Spleen (tissue), 11 donors: ENCODE measurements around the gene BNC2. TPM values are rescaled to one million over a fixed set of nuclear protein-coding genes. Genes with fewer than 3 reads are reported as not detected.

Experiments used
- DNase-seq: peaks from one replicate; pipeline ENCODE4 v3.0.0-alpha.2; 2020
- H3K27ac ChIP-seq, 8 donors: fragments of 200-600 bp; sonication (generic) in 7 of 8; 1 replicate in 4 of 8; 2 replicates in 4 of 8; pipeline versions ENCODE4 v1.5.0 to v1.8.0; 2016 to 2021; ENCODE audit warnings: inconsistent platforms in 4 of 8, mild to moderate bottlenecking in 4 of 8, moderate library complexity in 1 of 8
- H3K27me3 ChIP-seq, 7 donors: fragments of 200-600 bp; sonication (generic) in 6 of 7; replicated peaks in 1 of 7; 1 replicate in 4 of 7; 2 replicates in 3 of 7; pipeline versions ENCODE4 v1.5.0 to v1.8.0; 2016 to 2021; ENCODE audit warnings: inconsistent platforms in 3 of 7, mild to moderate bottlenecking in 1 of 7
- H3K36me3 ChIP-seq, 6 donors: fragments of 200-600 bp; sonication (generic) in 5 of 6; 1 replicate in 4 of 6; 2 replicates in 2 of 6; pipeline versions ENCODE4 v1.5.0 to v1.8.0; 2016 to 2021; ENCODE audit warnings: inconsistent platforms in 2 of 6
- H3K4me1 ChIP-seq, 6 donors: fragments of 200-600 bp; sonication (generic) in 5 of 6; 1 replicate in 3 of 6; 2 replicates in 3 of 6; pipeline versions ENCODE4 v1.5.0 to v1.8.0; 2016 to 2021; ENCODE audit warnings: inconsistent platforms in 3 of 6
- H3K4me3 ChIP-seq, 8 donors: fragments of 200-600 bp; sonication (generic) in 7 of 8; 1 replicate in 4 of 8; 2 replicates in 4 of 8; pipeline versions ENCODE4 v1.5.0 to v1.8.0; 2016 to 2021; ENCODE audit warnings: inconsistent platforms in 4 of 8, mild to moderate bottlenecking in 4 of 8, moderate library complexity in 2 of 8
- H3K9me3 ChIP-seq, 8 donors: fragments of 200-600 bp; sonication (generic) in 7 of 8; 1 replicate in 4 of 8; 2 replicates in 4 of 8; pipeline versions ENCODE4 v1.5.0 to v1.8.0; 2016 to 2021; ENCODE audit warnings: inconsistent platforms in 4 of 8
- POLR2A ChIP-seq, 3 donors: fragments of 450-650 bp; IDR thresholded peaks; one replicate each; pipeline ENCODE4 v1.5.1; 2017; ENCODE audit warnings: antibody characterized with exemption in 3 of 3, mild to moderate bottlenecking in 1 of 3
- POLR2AphosphoS5 ChIP-seq, 3 donors: sonication (generic); formaldehyde crosslinking; IDR thresholded peaks; one replicate each; pipeline ENCODE4 v1.5.1; 2017; ENCODE audit warnings: antibody characterized with exemption in 3 of 3
- WGBS, 5 donors: extraction: QIAGEN DNeasy Blood & Tissue Kit in 3 of 5; methylation state at CpG; one replicate each; pipeline versions ENCODE4 v1.1.5 to v1.1.7; 2013 to 2018; 5-methylcytosine and 5-hydroxymethylcytosine counted together
- intact Hi-C: fragments of 100-400 bp; cut with DNase I; formaldehyde crosslinking; loops from one replicate; pipeline ENCODE4 v1.15.0; 2023; ENCODE audit warnings: low total_unique reads
- polyA plus RNA-seq, 3 donors: library from polyadenylated mRNA; stranded (reverse); fragments of 200-250 nt; gene quantifications; one replicate each; pipeline ENCODE4 v1.2.1, GENCODE V29; 2013
- total RNA-seq, 7 donors: library from RNA; depleted of rRNA in 3 of 7; stranded (reverse); fragments of >200 nt in 3 of 7; fragmentation: NEBNext Ultra II Directional in 4 of 7; extraction: Animal tissue kit (Norgen Biotek cat#: 25700) in 4 of 7; gene quantifications; one replicate each; pipeline versions ENCODE4 v1.1.0 to v1.2.1, GENCODE V29; 2016 to 2021
- TF ChIP-seq, protein P1 (sequence below), 11 experiments: fragments of 200-600 bp in 7 of 11; fragments of 450-650 bp in 4 of 11; sonication (generic) in 4 of 11; IDR thresholded peaks in 8 of 11; conservative IDR thresholded peaks in 3 of 11; 1 replicate in 7 of 11; 2 replicates in 4 of 11; pipeline versions ENCODE4 v1.4.0 to v1.8.0; 2016 to 2021; ENCODE audit warnings: antibody characterized with exemption in 11 of 11, inconsistent platforms in 4 of 11, mild to moderate bottlenecking in 1 of 11
- donor health status: healthy with polysubstance abuse.
- donor health status: DM: no; HTN: no; CAD: no; lungs with moderate emphysema.
- donor health status: DM: no; HTN: no; CAD: no.
- donor health status: Bipolar disorder and iron deficiency.
- donor health status: healthy.
- donor health status: DM: no; HTN: no; CAD: no.
- donor health status: DM: yes; HTN: yes; CAD: no.

The BNC2 gene
- total and polyA plus RNA-seq, 10 donors = 0.07 to 4.3 (median 1.3) TPM

DNA sequence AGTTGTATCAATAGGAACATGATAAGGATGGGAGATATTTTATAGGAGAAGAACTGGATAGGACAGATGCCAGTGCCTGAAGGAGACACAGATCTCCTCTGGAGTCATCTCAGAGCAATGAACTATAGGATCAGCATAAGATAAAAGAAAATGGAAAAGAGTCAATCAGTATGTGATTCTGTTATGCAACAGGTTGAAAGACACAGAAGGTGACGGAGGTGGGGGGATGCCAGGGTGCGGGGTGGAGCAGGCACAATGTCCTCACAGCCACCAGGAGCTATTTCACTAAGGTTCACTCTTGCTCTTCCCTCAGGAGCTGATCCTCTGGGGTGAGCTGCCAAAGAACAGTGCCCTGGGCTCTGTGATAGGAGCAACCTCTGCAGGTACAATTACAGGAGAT is 179.8 kb downstream of the BNC2 start:
- DNase-seq = no peak
- TF ChIP-seq, protein P1, sequence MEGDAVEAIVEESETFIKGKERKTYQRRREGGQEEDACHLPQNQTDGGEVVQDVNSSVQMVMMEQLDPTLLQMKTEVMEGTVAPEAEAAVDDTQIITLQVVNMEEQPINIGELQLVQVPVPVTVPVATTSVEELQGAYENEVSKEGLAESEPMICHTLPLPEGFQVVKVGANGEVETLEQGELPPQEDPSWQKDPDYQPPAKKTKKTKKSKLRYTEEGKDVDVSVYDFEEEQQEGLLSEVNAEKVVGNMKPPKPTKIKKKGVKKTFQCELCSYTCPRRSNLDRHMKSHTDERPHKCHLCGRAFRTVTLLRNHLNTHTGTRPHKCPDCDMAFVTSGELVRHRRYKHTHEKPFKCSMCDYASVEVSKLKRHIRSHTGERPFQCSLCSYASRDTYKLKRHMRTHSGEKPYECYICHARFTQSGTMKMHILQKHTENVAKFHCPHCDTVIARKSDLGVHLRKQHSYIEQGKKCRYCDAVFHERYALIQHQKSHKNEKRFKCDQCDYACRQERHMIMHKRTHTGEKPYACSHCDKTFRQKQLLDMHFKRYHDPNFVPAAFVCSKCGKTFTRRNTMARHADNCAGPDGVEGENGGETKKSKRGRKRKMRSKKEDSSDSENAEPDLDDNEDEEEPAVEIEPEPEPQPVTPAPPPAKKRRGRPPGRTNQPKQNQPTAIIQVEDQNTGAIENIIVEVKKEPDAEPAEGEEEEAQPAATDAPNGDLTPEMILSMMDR (IDR thresholded peaks at IDR 0.05 in 8 of 11, conservative IDR thresholded peaks at IDR 0.05 in 3 of 11) = no peak
- TF ChIP-seq POLR2A (IDR thresholded peaks at IDR 0.05) = no peak
- no peak for TF ChIP-seq POLR2AphosphoS5 (IDR thresholded peaks at IDR 0.05)
- Histone ChIP-seq H3K27ac (no peak overlapping the region), H3K4me1 (no peaks in the 10 kb centered on the region), H3K27me3 (no peaks in the 10 kb centered on the region), H3K9me3 (no peaks in the 10 kb centered on the region), H3K4me3 (no peak overlapping the region), H3K36me3 (no peaks in the 10 kb centered on the region)
- intact Hi-C loops = no loop called here
- 88 to 98% (median 92%) methylated on average over 2 of the region's 2 CpGs for WGBS, 5 donors

DNA sequence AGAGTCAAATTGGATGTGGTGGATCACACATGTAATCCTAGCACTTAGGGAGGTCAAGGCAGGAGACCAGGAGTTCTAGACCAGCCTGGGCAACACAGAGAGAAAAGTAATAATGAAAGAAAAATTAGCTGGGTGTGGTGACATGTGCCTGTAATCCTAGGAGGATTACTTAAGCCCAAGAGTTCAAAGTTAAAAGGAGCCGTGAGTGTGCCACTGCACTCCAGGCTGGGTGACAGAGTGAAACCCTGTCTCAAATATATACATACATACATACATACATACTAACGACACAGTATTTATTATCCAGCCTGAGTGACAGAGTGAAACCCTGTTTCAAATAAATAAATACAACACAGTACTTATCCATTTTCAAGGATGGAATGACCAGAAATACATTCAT is 180.3 kb downstream of the BNC2 start:
- Histone ChIP-seq H3K4me3 (no peak overlapping the region), H3K9me3 (no peaks in the 10 kb centered on the region), H3K4me1 (no peaks in the 10 kb centered on the region), H3K27ac (no peak overlapping the region), H3K36me3 (no peaks in the 10 kb centered on the region), H3K27me3 (no peaks in the 10 kb centered on the region)
- 42 to 93% (median 80%) methylated on average over 2 of the region's 2 CpGs for WGBS, 5 donors
- TF ChIP-seq, protein P1 (IDR thresholded peaks at IDR 0.05 in 8 of 11, conservative IDR thresholded peaks at IDR 0.05 in 3 of 11) = no peak
- TF ChIP-seq POLR2AphosphoS5 (IDR thresholded peaks at IDR 0.05) (no peak), POLR2A (IDR thresholded peaks at IDR 0.05) (no peak)
- intact Hi-C loops = no loop called here
- no peak for DNase-seq

DNA sequence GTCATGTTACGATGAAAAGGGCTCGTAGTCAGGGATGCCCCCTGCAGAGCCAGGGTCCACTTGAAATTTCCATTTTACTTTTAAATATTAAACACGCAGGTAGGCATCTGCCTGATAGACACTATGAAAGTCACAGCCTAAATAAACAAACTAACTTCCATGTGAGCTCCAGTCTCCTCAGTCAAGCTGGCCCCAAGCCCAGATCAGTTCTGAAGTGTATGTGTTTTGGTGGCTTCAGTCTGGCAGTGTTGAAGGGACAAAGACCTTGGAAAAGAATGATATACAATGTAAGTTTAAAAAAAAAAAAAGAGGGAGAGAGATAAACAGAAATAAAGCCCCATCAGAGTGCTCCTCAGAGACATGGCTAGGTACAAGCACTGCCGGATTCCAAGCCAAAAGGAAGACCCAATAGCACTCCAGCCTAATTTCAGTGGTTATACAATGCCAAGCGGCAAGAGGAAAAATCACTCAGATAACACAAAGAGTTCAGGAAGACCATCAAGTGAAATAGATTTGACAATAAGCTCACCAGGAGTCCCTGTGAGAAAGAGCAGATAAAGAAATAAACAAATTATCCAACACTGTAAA is 181.0 kb downstream of the BNC2 start:
- Histone ChIP-seq H3K27me3 (no peaks in the 10 kb centered on the region), H3K4me1 (no peaks in the 10 kb centered on the region), H3K36me3 (no peaks in the 10 kb centered on the region), H3K9me3 (no peaks in the 10 kb centered on the region), H3K27ac (no peak overlapping the region), H3K4me3 (no peak overlapping the region)
- WGBS, 5 donors = 59 to 79% (median 68%) methylated on average over 5 of the region's 5 CpGs
- no peak for DNase-seq
- intact Hi-C loops = no loop called here
- TF ChIP-seq POLR2AphosphoS5 (IDR thresholded peaks at IDR 0.05) = no peak
- no peak for TF ChIP-seq POLR2A (IDR thresholded peaks at IDR 0.05)
- TF ChIP-seq, protein P1 (IDR thresholded peaks at IDR 0.05 in 8 of 11, conservative IDR thresholded peaks at IDR 0.05 in 3 of 11) = no peak

DNA sequence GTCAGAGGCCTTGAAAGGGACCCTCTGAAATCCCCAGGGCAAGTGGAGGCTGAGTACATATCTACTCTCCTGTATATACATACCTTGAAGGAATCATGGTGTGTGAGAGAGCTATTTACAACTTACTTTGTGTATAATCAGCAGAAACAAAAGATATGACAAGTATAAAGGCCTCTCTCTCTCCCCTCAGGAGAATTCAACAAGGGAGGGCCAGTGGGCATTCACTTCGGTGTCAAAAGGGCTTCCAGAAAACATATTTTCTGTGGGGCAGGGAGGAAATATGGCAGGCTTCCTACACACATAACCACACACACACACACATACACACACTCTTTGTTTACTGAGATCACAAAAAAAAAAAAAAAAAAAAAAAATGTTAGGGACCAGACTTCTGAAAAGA is 181.7 kb downstream of the BNC2 start:
- Histone ChIP-seq H3K4me3 (no peak overlapping the region), H3K27me3 (no peaks in the 10 kb centered on the region), H3K4me1 (no peaks in the 10 kb centered on the region), H3K27ac (no peak overlapping the region), H3K9me3 (no peaks in the 10 kb centered on the region), H3K36me3 (no peaks in the 10 kb centered on the region)
- DNase-seq = no peak
- intact Hi-C loops = no loop called here
- TF ChIP-seq, protein P1 (IDR thresholded peaks at IDR 0.05 in 8 of 11, conservative IDR thresholded peaks at IDR 0.05 in 3 of 11) = no peak
- TF ChIP-seq POLR2AphosphoS5 (IDR thresholded peaks at IDR 0.05) (no peak), POLR2A (IDR thresholded peaks at IDR 0.05) (no peak)
- 40 to 52% (median 46%) methylated on average over 1 of the region's 1 CpG for WGBS, 5 donors
